GM12872 (cell line): ENCODE measurements around the gene PLA2G15.

Source experiments
- TF ChIP-seq, protein P1 (sequence below): IDR thresholded peaks from 3 replicates; pipeline ENCODE4 v1.5.1; 2011; ENCODE audit warnings: low read depth, mild to moderate bottlenecking, low read length, moderate library complexity; ENCODE audit not compliant: insufficient read depth

The PLA2G15 gene

DNA sequence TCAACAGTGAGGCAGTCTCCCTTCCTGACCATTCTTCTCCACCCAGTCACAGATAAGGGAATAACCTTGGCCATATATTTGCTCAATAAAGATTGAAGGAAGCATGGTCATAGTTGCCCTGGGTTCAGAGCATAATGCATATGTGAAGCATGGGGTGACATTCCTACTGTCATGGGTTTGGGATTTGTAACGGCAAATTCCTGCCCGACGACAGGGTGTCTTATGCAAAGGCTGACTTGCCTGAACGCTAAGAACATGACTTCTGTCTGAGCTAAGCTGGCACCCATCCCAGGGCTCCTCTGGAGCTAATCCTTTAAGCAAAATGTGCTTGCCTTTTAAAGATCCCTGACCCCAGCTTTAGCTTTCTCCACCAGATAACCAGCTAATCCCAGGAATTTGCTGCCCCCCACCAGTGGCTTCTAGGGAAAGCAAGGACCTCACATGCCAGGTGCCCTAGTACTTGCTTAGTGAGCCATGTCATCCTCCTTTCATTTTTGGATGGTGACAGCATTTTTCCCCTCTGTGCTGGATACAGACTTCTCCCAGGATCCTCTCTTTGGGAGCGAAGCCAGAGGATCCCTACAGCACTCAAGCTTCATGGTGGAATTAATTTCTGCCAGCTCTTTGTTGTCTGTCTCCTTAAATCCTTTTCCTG, 53.9 kb downstream of the PLA2G15 start:
- TF ChIP-seq, protein P1, sequence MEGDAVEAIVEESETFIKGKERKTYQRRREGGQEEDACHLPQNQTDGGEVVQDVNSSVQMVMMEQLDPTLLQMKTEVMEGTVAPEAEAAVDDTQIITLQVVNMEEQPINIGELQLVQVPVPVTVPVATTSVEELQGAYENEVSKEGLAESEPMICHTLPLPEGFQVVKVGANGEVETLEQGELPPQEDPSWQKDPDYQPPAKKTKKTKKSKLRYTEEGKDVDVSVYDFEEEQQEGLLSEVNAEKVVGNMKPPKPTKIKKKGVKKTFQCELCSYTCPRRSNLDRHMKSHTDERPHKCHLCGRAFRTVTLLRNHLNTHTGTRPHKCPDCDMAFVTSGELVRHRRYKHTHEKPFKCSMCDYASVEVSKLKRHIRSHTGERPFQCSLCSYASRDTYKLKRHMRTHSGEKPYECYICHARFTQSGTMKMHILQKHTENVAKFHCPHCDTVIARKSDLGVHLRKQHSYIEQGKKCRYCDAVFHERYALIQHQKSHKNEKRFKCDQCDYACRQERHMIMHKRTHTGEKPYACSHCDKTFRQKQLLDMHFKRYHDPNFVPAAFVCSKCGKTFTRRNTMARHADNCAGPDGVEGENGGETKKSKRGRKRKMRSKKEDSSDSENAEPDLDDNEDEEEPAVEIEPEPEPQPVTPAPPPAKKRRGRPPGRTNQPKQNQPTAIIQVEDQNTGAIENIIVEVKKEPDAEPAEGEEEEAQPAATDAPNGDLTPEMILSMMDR: no peak

DNA sequence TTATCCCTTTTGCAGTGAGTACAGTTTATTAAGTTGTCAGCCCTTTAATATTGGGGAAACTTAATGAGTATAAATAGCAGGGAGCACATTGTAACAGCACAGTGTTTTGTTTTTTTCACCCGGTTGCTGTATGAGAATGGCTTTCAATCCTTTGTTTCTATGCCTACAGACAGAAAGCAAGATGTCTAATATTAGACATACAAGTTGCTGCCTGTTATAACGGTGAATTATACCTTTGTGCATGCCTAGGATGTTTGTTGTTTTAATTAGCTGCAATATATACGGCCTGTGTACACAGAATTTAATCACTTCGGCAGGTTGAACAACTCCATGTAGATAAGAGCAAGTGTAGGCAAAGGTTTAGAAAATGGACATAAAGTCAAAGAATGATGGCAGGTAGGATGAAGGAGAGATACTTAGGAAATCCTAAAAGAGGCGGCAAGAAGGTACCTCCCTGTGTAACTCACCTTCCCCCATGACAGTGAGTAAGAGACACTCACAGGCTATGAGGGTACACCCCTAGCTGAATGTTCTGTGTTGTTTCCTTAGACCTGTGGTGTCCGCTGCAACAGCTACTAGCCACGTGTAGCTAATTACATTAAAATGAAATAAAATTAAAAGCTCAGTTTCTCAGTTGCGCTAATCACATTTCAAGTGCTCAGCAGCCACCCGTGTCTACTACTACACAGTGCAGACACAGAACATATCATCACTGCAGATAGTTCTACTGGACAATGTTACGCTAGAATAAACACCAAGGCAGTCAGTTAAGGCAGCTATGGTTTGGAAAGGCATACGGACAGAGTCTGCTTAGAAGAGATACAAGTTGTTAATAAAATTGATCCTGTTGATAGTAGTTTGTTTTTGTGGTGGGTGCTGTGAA, 54.6 kb downstream of the PLA2G15 start:
- TF ChIP-seq, protein P1: no peak

DNA sequence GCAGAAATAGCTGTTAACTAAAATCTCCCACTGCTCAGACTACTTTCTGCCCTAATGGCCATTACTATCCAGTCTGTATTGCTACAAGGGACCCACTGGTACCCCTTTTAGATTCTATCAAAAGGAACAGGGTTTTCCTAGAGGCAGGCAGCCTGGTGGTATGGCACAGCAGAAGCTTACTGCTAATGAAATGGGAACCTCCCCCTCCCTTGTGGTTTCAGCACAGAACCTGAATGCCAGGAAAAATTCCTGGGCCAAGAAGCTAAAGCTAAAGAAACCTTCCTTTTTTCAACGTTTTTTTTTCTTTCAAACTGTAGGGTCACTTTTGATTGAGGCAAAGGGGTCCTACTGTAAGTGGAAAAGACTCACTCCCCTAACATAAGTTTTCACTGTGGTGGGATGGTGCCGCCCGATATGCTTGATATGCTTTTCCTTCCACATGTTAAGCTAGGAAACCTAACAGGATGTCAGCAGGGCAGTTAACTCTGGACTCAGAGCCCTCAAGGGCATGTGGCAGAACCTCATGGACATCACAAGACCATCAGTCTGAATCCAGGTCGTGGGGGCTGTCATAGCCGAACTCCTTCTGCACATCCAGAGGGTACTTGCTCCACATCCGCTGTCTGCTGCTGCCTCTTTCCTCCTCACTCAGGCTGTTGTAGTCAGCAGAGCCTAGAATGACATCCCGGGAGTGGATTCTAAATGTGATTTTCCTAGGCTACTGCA, 55.7 kb downstream of the PLA2G15 start:
- TF ChIP-seq, protein P1: no peak

DNA sequence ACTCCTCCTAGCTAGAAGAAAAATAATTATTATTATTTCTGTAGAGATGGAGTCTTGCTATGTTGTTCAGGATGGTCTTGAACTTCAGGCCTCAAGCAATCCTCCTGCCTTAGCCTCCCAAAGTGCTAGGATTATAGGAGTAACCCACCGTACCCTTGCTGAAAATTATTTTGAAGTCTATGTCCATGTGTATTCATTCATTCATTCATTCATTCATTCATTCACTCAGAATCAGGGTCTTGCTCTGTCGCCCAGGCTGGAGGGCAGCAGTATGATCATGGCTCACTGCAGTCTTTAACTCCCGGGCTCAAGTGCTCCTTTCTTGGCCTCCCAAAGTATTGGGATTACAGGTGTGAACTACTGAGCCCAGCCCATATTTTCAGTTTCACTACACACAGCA, 61.5 kb downstream of the PLA2G15 start:
- TF ChIP-seq, protein P1: no peak

DNA sequence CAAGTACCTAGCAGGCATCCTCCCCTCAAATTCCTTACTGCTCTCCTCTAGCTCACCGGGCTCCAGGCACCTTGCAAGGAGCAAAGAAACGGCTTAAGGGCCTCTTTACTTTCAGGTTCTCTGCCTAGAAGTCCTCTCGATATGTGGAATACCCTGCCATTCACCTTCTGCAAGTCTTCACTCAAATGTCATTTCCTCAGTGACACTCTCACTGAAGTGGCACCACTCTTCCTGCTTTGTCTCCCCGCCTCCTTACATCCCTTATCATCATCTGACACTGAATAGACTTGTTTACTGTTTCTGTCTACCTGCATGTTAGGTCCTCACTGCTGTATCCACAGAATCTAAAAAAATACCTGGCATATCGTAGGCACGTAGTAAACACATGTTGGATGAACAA, 64.6 kb downstream of the PLA2G15 start:
- TF ChIP-seq, protein P1: no peak

DNA sequence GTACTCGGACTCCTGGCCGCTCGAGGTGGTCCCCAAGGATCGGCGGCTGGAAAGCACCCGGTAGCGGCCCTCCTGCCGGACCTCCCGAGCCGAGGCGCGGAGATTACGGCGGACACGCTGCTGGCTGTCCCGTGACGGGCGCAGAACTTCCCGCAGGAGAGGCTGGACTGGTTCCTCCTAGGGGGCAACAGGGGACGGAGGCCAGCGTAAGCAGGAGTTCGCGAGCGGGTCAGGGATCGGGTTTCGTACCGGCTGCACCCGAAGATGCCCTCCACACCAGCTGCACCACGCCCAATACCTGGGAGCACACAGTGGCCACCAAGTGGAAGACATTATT, 65.2 kb downstream of the PLA2G15 start:
- TF ChIP-seq, protein P1: no peak
